Activated effector memory CD4-positive, alpha-beta T cell treated with Interleukin-2 at 50 U/mL for 16 hours (primary cell): ENCODE measurements around the gene PARD3.

Source experiments
- DNase-seq: peaks from one replicate; pipeline ENCODE4 v3.0.0-alpha.2; 2020

Gene PARD3

GRCh38 chr10:34602478-34602877, 212.6 kb downstream of the PARD3 start:
- no peak for DNase-seq

- no peak for DNase-seq
Measured at GRCh38 chr10:34601691-34602090, 213.4 kb downstream of the PARD3 start.

GRCh38 chr10:34599026-34599795, 215.9 kb downstream of the PARD3 start:
- DNase-seq: no peak

GRCh38 chr10:34596351-34596750, 218.7 kb downstream of the PARD3 start:
- no peak for DNase-seq

GRCh38 chr10:34593930-34594329, 221.2 kb downstream of the PARD3 start:
- no peak for DNase-seq

- DNase-seq: no peak
Measured at GRCh38 chr10:34593374-34593890, 221.7 kb downstream of the PARD3 start.

GRCh38 chr10:34590793-34591192, 224.3 kb downstream of the PARD3 start:
- no peak for DNase-seq

GRCh38 chr10:34589275-34589674, 225.8 kb downstream of the PARD3 start:
- DNase-seq: no peak

- DNase-seq: no peak
Measured at GRCh38 chr10:34587680-34588019, 227.4 kb downstream of the PARD3 start.

GRCh38 chr10:34587002-34587679, 228.0 kb downstream of the PARD3 start:
- no peak for DNase-seq

GRCh38 chr10:34585422-34586112, 229.5 kb downstream of the PARD3 start:
- DNase-seq: no peak

GRCh38 chr10:34584164-34584563, 230.9 kb downstream of the PARD3 start:
- DNase-seq: no peak

- no peak for DNase-seq
Measured at GRCh38 chr10:34581801-34582532, 233.1 kb downstream of the PARD3 start.

GRCh38 chr10:34580643-34581042, 234.5 kb downstream of the PARD3 start:
- DNase-seq: no peak

- no peak for DNase-seq
Measured at GRCh38 chr10:34580214-34580613, 234.9 kb downstream of the PARD3 start.

- DNase-seq: no peak
Measured at GRCh38 chr10:34578468-34578867, 236.6 kb downstream of the PARD3 start.

GRCh38 chr10:34576797-34577196, 238.3 kb downstream of the PARD3 start:
- no peak for DNase-seq

- DNase-seq: no peak
Measured at GRCh38 chr10:34575882-34576281, 239.2 kb downstream of the PARD3 start.

GRCh38 chr10:34574353-34574934, 240.7 kb downstream of the PARD3 start:
- no peak for DNase-seq

- DNase-seq: no peak
Measured at GRCh38 chr10:34570887-34571286, 244.2 kb downstream of the PARD3 start.

GRCh38 chr10:34567659-34568253, 247.3 kb downstream of the PARD3 start:
- no peak for DNase-seq

- DNase-seq: no peak
Measured at GRCh38 chr10:34565934-34566333, 249.2 kb downstream of the PARD3 start.
